HEK293T (cell line): ENCODE results near the gene NOMO2.
"Not testable (repeated sequence)": the region's sequence is repeated elsewhere in the genome, so short reads cannot be mapped to it uniquely, and the experiment has no call there.

Source experiments
- ELF4 ChIP-seq: fragments of 450-650 bp; IDR thresholded peaks from 2 replicates; pipeline ENCODE4 v1.6.1; 2017; ENCODE audit warnings: antibody characterized with exemption
- FOXK2 ChIP-seq: fragments of 450-650 bp; IDR thresholded peaks from 2 replicates; pipeline ENCODE4 v1.6.1; 2016; ENCODE audit warnings: mild to moderate bottlenecking
- L3MBTL2 ChIP-seq: fragments of 450-650 bp; conservative IDR thresholded peaks from 2 replicates; pipeline ENCODE4 v1.6.1; 2016; ENCODE audit warnings: mild to moderate bottlenecking

DNA sequence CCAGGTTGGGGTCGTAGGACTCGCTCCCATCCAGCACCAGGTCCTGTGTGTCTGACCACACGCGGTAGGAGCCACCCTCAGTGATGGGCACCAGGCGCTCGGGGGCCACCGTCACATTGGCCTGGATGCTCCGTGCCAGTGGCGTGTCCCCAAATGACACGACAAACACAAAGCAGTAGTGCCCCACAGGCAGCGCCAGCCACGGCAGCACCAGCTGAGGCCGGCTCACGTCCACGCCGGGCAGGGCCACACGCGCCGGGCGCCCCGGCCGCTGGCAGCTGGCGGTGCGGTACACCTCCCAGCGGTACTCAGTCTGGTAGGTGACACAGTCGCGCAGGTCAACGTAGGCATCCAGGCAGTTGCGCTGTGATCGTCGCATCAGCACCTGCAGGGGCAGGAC is 177.0 kb downstream of the NOMO2 start:
- not testable (repeated sequence) for TF ChIP-seq ELF4, FOXK2, L3MBTL2
